Measurements from ENCODE around the gene ARSI.

ARSI gene

DNA sequence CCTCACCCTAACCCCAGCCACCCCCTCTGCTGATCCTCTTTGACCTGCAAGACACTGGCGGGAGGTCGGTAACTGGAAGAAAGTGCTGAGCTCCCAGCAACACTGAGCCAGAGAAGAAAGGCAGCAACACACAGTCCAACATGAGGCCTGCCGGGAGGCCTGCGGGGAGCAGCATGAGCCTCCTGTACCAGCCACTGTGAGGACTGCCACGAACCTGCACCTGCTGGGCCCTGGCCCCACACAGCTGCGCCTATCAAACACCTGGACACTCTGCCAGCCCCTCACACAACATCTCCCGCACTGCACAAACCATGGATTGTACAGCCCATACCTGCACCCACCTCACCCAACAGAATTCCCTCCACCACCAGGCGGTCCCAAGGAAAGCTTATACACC, 31.4 kb downstream of the ARSI start:
- no peak for TF ChIP-seq EZH2phosphoT487 (conservative IDR thresholded peaks at IDR 0.05; ENCODE audit: low read length)
- TF ChIP-seq, protein P1, sequence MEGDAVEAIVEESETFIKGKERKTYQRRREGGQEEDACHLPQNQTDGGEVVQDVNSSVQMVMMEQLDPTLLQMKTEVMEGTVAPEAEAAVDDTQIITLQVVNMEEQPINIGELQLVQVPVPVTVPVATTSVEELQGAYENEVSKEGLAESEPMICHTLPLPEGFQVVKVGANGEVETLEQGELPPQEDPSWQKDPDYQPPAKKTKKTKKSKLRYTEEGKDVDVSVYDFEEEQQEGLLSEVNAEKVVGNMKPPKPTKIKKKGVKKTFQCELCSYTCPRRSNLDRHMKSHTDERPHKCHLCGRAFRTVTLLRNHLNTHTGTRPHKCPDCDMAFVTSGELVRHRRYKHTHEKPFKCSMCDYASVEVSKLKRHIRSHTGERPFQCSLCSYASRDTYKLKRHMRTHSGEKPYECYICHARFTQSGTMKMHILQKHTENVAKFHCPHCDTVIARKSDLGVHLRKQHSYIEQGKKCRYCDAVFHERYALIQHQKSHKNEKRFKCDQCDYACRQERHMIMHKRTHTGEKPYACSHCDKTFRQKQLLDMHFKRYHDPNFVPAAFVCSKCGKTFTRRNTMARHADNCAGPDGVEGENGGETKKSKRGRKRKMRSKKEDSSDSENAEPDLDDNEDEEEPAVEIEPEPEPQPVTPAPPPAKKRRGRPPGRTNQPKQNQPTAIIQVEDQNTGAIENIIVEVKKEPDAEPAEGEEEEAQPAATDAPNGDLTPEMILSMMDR (IDR thresholded peaks at IDR 0.05; ENCODE audit: insufficient read depth, low read length, poor library complexity, severe bottlenecking): no peak

DNA sequence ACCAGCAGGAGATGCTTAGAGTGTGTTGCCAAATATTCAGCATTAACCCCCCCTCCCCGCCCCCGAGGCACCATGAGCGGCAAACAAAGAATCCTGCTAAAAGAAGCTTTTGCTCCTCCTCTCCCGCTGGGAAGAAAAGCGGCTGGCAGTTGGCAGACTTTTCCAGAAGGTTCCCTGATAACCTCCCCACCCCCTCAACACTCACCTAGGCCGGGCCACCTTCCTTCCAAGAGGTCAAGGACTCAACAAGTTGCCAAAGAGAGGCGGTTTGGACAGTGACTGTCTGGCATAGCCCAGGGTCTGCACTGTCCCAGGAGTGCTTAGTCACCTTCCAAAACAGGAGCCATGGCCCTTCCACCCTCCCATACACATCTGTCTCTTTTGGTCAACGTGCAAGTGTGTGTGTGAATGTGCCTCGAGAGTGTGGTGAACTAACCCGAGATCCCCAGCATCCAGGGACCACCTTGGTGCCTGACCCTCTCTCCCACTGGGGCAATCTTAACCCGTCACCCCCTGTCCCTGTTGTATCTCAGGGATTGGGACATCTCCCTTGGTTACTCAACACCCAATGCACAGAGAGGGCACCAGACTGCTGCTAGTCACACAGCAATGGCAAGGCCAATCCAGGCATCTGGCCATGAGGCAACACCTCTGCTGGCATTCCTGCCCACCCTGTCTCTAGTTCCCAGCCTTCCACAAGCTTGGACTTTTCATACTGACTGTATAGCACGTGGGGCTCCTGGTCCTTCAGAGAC, 32.0 kb downstream of the ARSI start:
- Histone ChIP-seq H3K36me3 (ENCODE audit: low read length) (no peaks in the 10 kb centered on the region), H3K9ac (ENCODE audit: low read length) (no peak overlapping the region), H3K27ac (ENCODE audit: low read depth, low read length) (no peak overlapping the region), H3K27me3 (ENCODE audit: low read length) (no peaks in the 10 kb centered on the region), H3K4me3 (ENCODE audit: insufficient read depth, low read length, poor library complexity, severe bottlenecking) (no peak overlapping the region), H3K9me2 (replicated peaks; ENCODE audit: insufficient read depth, low read length) (no peaks in the 10 kb centered on the region), H4K20me1 (ENCODE audit: low read depth, low read length) (no peaks in the 10 kb centered on the region), H3K4me2 (ENCODE audit: low read depth, low read length, poor library complexity, severe bottlenecking) (no peak overlapping the region), H3K79me2 (ENCODE audit: insufficient read depth, low read length) (no peaks in the 10 kb centered on the region), H2AFZ (ENCODE audit: low read depth, low read length, severe bottlenecking) (no peak overlapping the region), H3F3A (ENCODE audit: insufficient read depth) (no peaks in the 10 kb centered on the region), H3K9me3 (ENCODE audit: insufficient read depth, low read length) (no peaks in the 10 kb centered on the region)
- no peak for TF ChIP-seq EZH2phosphoT487 (conservative IDR thresholded peaks at IDR 0.05; ENCODE audit: low read length)
- TF ChIP-seq, protein P1 (IDR thresholded peaks at IDR 0.05; ENCODE audit: insufficient read depth, low read length, poor library complexity, severe bottlenecking): no peak

More for the DNA sequence above, 31.4 kb downstream of the ARSI start:
- Histone ChIP-seq H3K4me3 (ENCODE audit: insufficient read depth, low read length, poor library complexity, severe bottlenecking) (no peak overlapping the region), H2AFZ (ENCODE audit: low read depth, low read length, severe bottlenecking) (no peak overlapping the region), H3K27me3 (ENCODE audit: low read length) (no peaks in the 10 kb centered on the region), H3K4me2 (ENCODE audit: low read depth, low read length, poor library complexity, severe bottlenecking) (no peak overlapping the region), H3K9me2 (replicated peaks; ENCODE audit: insufficient read depth, low read length) (no peaks in the 10 kb centered on the region), H3K79me2 (ENCODE audit: insufficient read depth, low read length) (no peaks in the 10 kb centered on the region), H3F3A (ENCODE audit: insufficient read depth) (no peaks in the 10 kb centered on the region), H4K20me1 (ENCODE audit: low read depth, low read length) (no peaks in the 10 kb centered on the region), H3K9me3 (ENCODE audit: insufficient read depth, low read length) (no peaks in the 10 kb centered on the region), H3K36me3 (ENCODE audit: low read length) (no peaks in the 10 kb centered on the region), H3K9ac (ENCODE audit: low read length) (no peak overlapping the region), H3K27ac (ENCODE audit: low read depth, low read length) (no peak overlapping the region)

DNA sequence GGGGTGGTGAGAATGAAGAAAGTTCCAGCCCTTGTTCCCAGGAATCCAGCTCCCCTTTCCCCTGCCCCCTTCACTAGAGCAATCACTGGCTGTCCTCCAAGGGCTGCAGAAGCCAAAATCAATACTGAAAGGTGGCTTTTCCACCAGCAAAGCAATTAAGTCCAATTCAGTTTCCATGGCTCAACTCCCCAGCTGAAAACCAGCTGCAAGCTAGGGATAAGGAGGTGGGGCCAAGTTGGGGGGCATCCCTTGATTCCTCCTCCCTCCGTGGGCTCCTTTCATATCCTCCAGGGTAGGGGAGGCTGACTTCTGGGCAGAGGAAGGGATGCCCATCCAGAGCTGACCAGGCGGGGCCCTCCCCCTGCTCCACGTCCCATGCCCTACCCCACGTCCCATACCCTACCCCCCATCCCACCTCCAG, 35.8 kb downstream of the ARSI start:
- TF ChIP-seq, protein P1 (IDR thresholded peaks at IDR 0.05; ENCODE audit: insufficient read depth, low read length, poor library complexity, severe bottlenecking): no peak
- no peak for TF ChIP-seq EZH2phosphoT487 (conservative IDR thresholded peaks at IDR 0.05; ENCODE audit: low read length)
- Histone ChIP-seq H3K9me3 (ENCODE audit: insufficient read depth, low read length) (no peaks in the 10 kb centered on the region), H3K9ac (ENCODE audit: low read length) (no peak overlapping the region), H3K4me2 (ENCODE audit: low read depth, low read length, poor library complexity, severe bottlenecking) (no peak overlapping the region), H4K20me1 (ENCODE audit: low read depth, low read length) (no peaks in the 10 kb centered on the region), H3K36me3 (ENCODE audit: low read length) (no peaks in the 10 kb centered on the region), H3K9me2 (replicated peaks; ENCODE audit: insufficient read depth, low read length) (no peaks in the 10 kb centered on the region), H3F3A (ENCODE audit: insufficient read depth) (no peaks in the 10 kb centered on the region), H3K27me3 (ENCODE audit: low read length) (no peaks in the 10 kb centered on the region), H3K4me3 (ENCODE audit: insufficient read depth, low read length, poor library complexity, severe bottlenecking) (no peak overlapping the region), H3K27ac (ENCODE audit: low read depth, low read length) (no peak overlapping the region), H2AFZ (ENCODE audit: low read depth, low read length, severe bottlenecking) (no peak overlapping the region), H3K79me2 (ENCODE audit: insufficient read depth, low read length) (no peaks in the 10 kb centered on the region)

Measured in SU-DHL-6 (cell line).